M059J (cell line): ENCODE measurements around the gene RBBP6. TPM values are rescaled to one million over a fixed set of nuclear protein-coding genes. Genes with fewer than 3 reads are reported as not detected.
"Not testable (repeated sequence)": the region's sequence is repeated elsewhere in the genome, so short reads cannot be mapped to it uniquely, and the experiment has no call there.

ENCODE experiments used
- DNase-seq: peaks from one replicate; pipeline ENCODE4 v3.0.0-alpha.2; 2012; ENCODE audit warnings: low read depth
- total RNA-seq: library from RNA; depleted of rRNA; stranded (reverse); fragments of >200 nt; shearing (Covaris generic); gene quantifications from 2 replicates; pipeline ENCODE4 v1.2.3, GENCODE V29; 2014; rRNA removed

The RBBP6 gene, protein sequence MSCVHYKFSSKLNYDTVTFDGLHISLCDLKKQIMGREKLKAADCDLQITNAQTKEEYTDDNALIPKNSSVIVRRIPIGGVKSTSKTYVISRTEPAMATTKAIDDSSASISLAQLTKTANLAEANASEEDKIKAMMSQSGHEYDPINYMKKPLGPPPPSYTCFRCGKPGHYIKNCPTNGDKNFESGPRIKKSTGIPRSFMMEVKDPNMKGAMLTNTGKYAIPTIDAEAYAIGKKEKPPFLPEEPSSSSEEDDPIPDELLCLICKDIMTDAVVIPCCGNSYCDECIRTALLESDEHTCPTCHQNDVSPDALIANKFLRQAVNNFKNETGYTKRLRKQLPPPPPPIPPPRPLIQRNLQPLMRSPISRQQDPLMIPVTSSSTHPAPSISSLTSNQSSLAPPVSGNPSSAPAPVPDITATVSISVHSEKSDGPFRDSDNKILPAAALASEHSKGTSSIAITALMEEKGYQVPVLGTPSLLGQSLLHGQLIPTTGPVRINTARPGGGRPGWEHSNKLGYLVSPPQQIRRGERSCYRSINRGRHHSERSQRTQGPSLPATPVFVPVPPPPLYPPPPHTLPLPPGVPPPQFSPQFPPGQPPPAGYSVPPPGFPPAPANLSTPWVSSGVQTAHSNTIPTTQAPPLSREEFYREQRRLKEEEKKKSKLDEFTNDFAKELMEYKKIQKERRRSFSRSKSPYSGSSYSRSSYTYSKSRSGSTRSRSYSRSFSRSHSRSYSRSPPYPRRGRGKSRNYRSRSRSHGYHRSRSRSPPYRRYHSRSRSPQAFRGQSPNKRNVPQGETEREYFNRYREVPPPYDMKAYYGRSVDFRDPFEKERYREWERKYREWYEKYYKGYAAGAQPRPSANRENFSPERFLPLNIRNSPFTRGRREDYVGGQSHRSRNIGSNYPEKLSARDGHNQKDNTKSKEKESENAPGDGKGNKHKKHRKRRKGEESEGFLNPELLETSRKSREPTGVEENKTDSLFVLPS (N-terminal part only)
- total RNA-seq = 19.2 and 31.6 TPM in 2 replicates

DNA sequence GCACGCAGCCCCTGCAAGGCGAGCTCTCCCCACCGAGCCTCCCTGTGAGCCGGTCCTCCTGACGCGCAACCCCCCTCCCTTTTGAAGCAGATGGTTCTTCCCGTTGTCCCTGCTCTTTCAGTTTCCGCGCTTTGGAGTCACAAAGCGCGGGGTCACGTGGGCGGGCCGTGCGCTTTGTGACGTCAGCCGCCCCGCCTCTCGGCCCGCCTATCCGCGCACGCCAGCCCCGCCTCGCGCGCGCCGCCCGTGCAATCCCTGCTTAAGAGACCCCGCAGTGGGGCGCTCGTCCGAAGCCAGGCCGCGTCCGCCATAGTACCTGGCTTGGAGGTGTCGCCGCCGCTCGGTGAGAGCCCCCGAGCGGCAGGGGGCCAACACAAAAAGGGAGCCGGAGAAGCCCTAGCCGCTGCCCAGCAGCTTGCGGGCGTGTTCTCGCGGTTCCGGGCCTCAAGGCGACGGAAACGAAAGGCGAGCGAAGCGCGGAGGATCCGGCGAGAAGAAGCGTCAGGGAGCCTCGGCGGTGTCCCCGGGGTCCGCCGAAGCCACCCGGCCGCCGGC lies at the start of gene RBBP6:
RBBP6 (plus strand) TSS at position 272 of the 555 bp plus-strand sequence. CDS start 1,061 bp downstream, outside the sequence.
- peak; percentile 94 for DNase-seq

GRCh38 chr16:24490866-24491265 lies 48.5 kb upstream of the RBBP6 start:
- peak; percentile 49 for DNase-seq

DNA sequence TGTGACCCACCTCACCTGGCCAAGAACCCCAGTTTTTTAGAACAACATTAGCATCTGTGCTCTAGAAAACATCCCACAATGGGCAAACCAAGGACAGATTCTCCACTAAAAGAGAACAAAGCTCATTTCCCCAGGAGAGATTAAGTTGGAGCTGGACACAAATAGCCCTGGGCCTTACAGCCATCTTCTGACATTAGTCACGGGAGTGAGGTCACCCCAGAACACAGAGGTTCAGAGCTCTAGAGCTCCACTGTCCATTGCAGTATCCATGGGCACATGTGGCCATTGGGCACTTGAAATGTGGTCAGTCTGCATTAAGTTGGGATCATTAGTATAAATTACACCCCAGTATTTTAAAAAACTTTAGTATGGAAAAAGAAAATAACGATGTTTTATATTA lies 47.6 kb upstream of the RBBP6 start:
- DNase-seq = peak; percentile 87

- DNase-seq = peak; percentile 88
These were observed 45.5 kb upstream of the RBBP6 start for GRCh38 chr16:24493821-24494220.

DNA sequence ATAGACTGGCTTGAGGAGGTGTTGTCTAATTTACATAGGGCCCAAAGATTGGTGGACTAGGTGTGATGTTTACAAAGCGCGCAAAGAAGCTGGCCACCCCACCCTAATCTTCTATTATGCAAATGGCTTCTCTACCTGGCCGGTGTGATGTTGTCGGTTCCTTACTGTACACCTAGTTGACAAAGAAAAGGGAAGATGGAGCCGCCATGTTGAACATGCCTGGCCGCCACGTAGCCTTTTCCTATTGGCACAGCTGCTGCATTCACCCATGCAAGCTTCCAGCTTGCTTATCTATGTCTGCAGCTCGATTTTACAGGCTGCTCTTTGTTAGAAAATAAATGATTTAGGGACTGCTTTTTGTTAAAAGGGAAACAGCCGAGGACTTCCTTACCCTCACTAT lies 44.2 kb upstream of the RBBP6 start:
- DNase-seq = not testable (repeated sequence)

GRCh38 chr16:24497440-24497839 lies 41.9 kb upstream of the RBBP6 start:
- peak; percentile 76 for DNase-seq

- DNase-seq = peak; percentile 62
These were observed 40.1 kb upstream of the RBBP6 start for GRCh38 chr16:24499193-24499814.

- peak; percentile 69 for DNase-seq
These were observed 34.7 kb upstream of the RBBP6 start for GRCh38 chr16:24504472-24505345.

DNA sequence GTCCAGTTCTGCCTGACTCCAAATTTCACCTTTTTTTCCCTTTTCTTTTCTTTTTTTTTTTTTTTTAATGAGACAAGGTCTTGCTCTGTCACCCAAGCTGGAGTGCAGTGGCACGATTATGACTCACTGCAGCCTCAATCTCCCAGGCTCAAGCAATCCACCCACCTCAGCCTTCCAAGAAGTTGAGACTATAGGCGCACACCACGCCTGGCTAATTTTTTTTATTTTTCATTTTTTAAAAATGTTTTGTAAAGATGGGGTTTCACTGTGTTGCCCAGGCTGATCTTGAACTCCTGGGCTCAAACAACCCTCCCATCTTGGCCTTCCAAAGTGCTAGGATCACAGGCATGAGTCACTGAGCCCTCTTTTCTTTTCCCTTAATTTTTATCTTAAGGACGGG lies 33.4 kb upstream of the RBBP6 start:
- DNase-seq = peak; percentile 45

DNA sequence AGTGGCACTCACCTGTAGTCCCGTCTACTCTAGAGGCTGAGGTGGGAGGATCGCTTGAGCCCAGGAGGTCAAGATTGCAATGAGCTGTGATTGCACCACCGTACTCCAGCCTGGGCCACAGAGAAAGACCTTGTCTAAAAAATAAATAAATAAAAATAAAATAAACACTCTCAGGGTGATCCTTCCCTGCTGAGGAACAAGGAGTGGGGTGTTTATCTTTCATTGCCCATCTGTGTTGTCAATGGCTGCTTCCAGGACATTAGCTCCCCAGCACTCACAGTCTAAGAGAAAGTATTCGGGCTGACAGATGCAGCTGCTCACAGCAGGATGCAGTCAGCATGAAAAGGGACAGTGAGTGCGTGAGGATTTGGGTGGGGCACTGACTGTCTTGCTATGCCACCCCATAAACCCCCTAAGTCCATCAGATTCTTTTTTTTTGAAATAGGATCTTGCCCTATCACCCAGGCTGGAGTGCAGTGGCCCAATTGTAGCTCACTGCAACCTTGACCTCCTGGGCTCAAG lies 31.3 kb upstream of the RBBP6 start:
- DNase-seq = no peak

- DNase-seq = peak; percentile 92
These were observed 30.8 kb upstream of the RBBP6 start for GRCh38 chr16:24508614-24509013.

- DNase-seq = peak; percentile 20
These were observed 29.8 kb upstream of the RBBP6 start for GRCh38 chr16:24509536-24509935.

DNA sequence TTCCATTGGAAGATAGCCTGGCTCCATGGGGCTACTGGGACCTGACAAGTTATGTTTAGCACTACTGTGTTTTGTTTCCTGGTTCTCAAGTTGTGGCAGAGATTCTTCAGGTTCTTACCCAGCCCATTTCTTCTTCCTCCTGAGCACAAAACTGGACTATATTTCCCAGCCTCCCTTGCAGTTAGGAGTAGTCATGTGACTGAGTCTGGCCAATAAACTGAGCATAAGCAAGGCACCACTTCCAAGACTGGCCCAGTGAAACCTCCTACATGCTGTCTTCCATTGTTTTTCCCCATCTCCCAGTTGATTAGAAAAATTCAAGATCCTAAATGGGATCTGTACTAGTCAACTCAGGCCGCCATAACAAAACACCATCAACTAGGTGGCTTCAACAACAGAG lies 28.2 kb upstream of the RBBP6 start:
- peak; percentile 12 for DNase-seq

GRCh38 chr16:24511792-24512191 lies 27.6 kb upstream of the RBBP6 start:
- DNase-seq = no peak

GRCh38 chr16:24514096-24514495 lies 25.3 kb upstream of the RBBP6 start:
- DNase-seq = no peak

- no peak for DNase-seq
These were observed 24.2 kb upstream of the RBBP6 start for GRCh38 chr16:24515186-24515585.

GRCh38 chr16:24516900-24517669 lies 22.3 kb upstream of the RBBP6 start:
- peak; percentile 87 for DNase-seq

DNA sequence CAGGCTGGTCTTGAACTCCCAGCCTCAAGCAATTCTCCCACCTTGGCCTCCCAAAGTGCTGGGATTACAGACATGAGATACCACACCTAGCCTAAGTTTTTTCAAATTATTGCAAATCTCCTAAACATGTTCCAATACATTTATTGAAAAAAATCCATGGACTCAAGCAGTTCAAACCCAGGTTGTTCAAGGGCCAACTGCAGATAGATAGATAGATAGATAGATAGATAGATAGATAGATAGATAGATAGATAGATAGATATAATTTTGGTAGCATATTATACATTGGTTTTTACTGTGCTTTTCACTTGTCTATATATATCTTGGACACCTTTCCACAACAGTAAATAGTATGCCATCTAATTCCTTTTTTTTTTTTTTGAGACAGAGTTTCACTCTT lies 20.9 kb upstream of the RBBP6 start:
- no peak for DNase-seq

GRCh38 chr16:24520983-24521382 lies 18.4 kb upstream of the RBBP6 start:
- DNase-seq = no peak

GRCh38 chr16:24522751-24523150 lies 16.6 kb upstream of the RBBP6 start:
- no peak for DNase-seq
